Measurements from ENCODE around the gene CHRNA9. TPM values are rescaled to one million over a fixed set of nuclear protein-coding genes. Genes with fewer than 3 reads are reported as not detected.

The CHRNA9 gene
- total and polyA plus RNA-seq, 9 donors = 0.13 TPM; not detected in 8

GRCh38 chr4:40337051-40337450 lies 1.9 kb downstream of the CHRNA9 start:
- intact Hi-C loops (cut with DNase I) = no loop called here
- no peak overlapping the region for H3K27ac ChIP-seq
- TF ChIP-seq EP300 (IDR thresholded peaks at IDR 0.05) = no peak
- no peak for TF ChIP-seq POLR2A (IDR thresholded peaks at IDR 0.05)
- TF ChIP-seq, protein P1, sequence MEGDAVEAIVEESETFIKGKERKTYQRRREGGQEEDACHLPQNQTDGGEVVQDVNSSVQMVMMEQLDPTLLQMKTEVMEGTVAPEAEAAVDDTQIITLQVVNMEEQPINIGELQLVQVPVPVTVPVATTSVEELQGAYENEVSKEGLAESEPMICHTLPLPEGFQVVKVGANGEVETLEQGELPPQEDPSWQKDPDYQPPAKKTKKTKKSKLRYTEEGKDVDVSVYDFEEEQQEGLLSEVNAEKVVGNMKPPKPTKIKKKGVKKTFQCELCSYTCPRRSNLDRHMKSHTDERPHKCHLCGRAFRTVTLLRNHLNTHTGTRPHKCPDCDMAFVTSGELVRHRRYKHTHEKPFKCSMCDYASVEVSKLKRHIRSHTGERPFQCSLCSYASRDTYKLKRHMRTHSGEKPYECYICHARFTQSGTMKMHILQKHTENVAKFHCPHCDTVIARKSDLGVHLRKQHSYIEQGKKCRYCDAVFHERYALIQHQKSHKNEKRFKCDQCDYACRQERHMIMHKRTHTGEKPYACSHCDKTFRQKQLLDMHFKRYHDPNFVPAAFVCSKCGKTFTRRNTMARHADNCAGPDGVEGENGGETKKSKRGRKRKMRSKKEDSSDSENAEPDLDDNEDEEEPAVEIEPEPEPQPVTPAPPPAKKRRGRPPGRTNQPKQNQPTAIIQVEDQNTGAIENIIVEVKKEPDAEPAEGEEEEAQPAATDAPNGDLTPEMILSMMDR (IDR thresholded peaks at IDR 0.05) = no peak
- no peaks in the 10 kb centered on the region for H3K9me3 ChIP-seq
- no peaks in the 10 kb centered on the region for H3K4me1 ChIP-seq (ENCODE audit: insufficient read depth)
- no peaks in the 10 kb centered on the region for H3K36me3 ChIP-seq
- no peaks in the 10 kb centered on the region for H3K27me3 ChIP-seq
- WGBS, 3 donors = 66 to 71% (median 69%) methylated on average over 9 of the region's 9 CpGs
- no peak for DNase-seq
- H3K4me3 ChIP-seq = no peak overlapping the region

- intact Hi-C loops (cut with DNase I) = no loop called here
- no peak overlapping the region for H3K27ac ChIP-seq
- no peaks in the 10 kb centered on the region for H3K9me3 ChIP-seq
- no peak for DNase-seq
- H3K4me1 ChIP-seq (ENCODE audit: insufficient read depth) = no peaks in the 10 kb centered on the region
- H3K4me3 ChIP-seq = no peak overlapping the region
- no peak for TF ChIP-seq POLR2A (IDR thresholded peaks at IDR 0.05)
- TF ChIP-seq, protein P1 (IDR thresholded peaks at IDR 0.05) = no peak
- TF ChIP-seq EP300 (IDR thresholded peaks at IDR 0.05) = no peak
- 80 to 94% (median 90%) methylated on average over 2 of the region's 2 CpGs for WGBS, 3 donors
- no peaks in the 10 kb centered on the region for H3K27me3 ChIP-seq
- no peaks in the 10 kb centered on the region for H3K36me3 ChIP-seq
These were observed 2.4 kb downstream of the CHRNA9 start for GRCh38 chr4:40337523-40337922.

DNA sequence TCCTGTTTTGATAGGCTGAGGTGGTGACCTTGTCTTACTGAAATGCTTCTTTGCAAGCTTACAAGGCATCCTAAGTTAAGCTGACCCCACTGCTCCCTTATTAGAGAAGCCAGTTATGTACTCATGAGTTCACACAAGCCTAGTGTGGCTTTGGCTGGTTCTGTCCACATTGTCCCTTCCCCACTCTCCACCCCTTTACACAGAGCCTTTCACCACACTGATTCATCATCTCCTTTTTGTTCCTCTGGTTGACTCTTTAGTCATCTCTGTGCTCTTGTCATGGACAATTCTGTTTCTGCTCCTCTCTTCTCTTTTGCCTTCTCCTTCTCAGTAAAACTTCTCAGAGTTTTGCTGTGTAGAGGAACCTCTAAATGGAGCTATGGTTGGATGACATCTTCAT lies 4.9 kb downstream of the CHRNA9 start:
- Histone ChIP-seq H3K4me1 (ENCODE audit: insufficient read depth) (no peaks in the 10 kb centered on the region), H3K27ac (no peak overlapping the region), H3K4me3 (no peak overlapping the region), H3K36me3 (no peaks in the 10 kb centered on the region), H3K27me3 (no peaks in the 10 kb centered on the region), H3K9me3 (no peaks in the 10 kb centered on the region)
- TF ChIP-seq, protein P1 (IDR thresholded peaks at IDR 0.05) = no peak
- TF ChIP-seq POLR2A (IDR thresholded peaks at IDR 0.05) (no peak), EP300 (IDR thresholded peaks at IDR 0.05) (no peak)
- intact Hi-C loops (cut with DNase I) = no loop called here
- no peak for DNase-seq

GRCh38 chr4:40347472-40347871 lies 12.3 kb downstream of the CHRNA9 start:
- Histone ChIP-seq H3K36me3 (no peaks in the 10 kb centered on the region), H3K9me3 (no peaks in the 10 kb centered on the region), H3K27me3 (no peaks in the 10 kb centered on the region), H3K4me3 (no peak overlapping the region), H3K27ac (no peak overlapping the region), H3K4me1 (ENCODE audit: insufficient read depth) (no peaks in the 10 kb centered on the region)
- TF ChIP-seq EP300 (IDR thresholded peaks at IDR 0.05) = no peak
- TF ChIP-seq, protein P1 (IDR thresholded peaks at IDR 0.05) = no peak
- no peak for TF ChIP-seq POLR2A (IDR thresholded peaks at IDR 0.05)
- intact Hi-C loops (cut with DNase I) = no loop called here
- DNase-seq = no peak
- WGBS, 3 donors = 31 to 63% (median 58%) methylated on average over 3 of the region's 3 CpGs

GRCh38 chr4:40348000-40348399 lies 12.9 kb downstream of the CHRNA9 start:
- H3K27me3 ChIP-seq = no peaks in the 10 kb centered on the region
- WGBS, 3 donors = 83 to 90% (median 87%) methylated on average over 2 of the region's 2 CpGs
- no peak for DNase-seq
- no peaks in the 10 kb centered on the region for H3K4me1 ChIP-seq (ENCODE audit: insufficient read depth)
- H3K27ac ChIP-seq = no peak overlapping the region
- intact Hi-C loops (cut with DNase I) = no loop called here
- no peak for TF ChIP-seq POLR2A (IDR thresholded peaks at IDR 0.05)
- TF ChIP-seq EP300 (IDR thresholded peaks at IDR 0.05) = no peak
- TF ChIP-seq, protein P1 (IDR thresholded peaks at IDR 0.05) = no peak
- H3K4me3 ChIP-seq = no peak overlapping the region
- H3K9me3 ChIP-seq = no peaks in the 10 kb centered on the region
- no peaks in the 10 kb centered on the region for H3K36me3 ChIP-seq

Data from ovary (tissue), 9 donors.